ENCODE results near the gene ACTL6B. TPM values are rescaled to one million over a fixed set of nuclear protein-coding genes. Genes with fewer than 3 reads are reported as not detected.
A peak's percentile ranks its signal among the peaks of the same experiment; 100 is the strongest.

ACTL6B gene
- total and polyA plus RNA-seq, 2 of the 13 experiments (the other 11 are each of a cell fraction or from before 2014, with no cell fraction given), result not detected

DNA sequence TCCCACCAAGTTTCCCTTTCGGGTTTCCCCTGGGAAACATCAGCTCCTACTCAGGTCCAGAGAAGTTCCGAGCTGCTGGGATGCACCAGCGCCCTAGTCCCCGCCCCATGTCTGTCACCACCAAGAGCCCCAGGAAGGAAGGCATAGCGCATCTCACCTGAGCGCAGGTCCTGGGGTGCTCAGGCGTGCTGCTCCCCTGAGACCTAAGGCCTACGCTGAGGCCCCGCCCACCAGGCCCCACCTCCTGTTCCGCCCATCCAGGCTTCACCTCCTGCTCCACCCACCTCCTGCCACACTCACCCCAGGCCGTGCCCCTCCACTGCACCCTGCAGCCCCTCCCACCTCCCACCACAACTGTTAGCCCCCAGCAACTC, 13.7 kb downstream of the ACTL6B start (continued):
- TF ChIP-seq ZFP62 (CRISPR knock-in tag; IDR thresholded peaks at IDR 0.05), result no peak
- no peak for TF ChIP-seq MTA3 (CRISPR knock-in tag; IDR thresholded peaks at IDR 0.05)
- no peak for TF ChIP-seq MEIS1 (CRISPR knock-in tag; IDR thresholded peaks at IDR 0.05; ENCODE audit: borderline replicate concordance)
- TF ChIP-seq RBM22 (optimal IDR thresholded peaks at IDR 0.05; ENCODE audit: low read length), result no peak
- TF ChIP-seq ZNF30 (CRISPR knock-in tag; IDR thresholded peaks at IDR 0.05), result no peak
- TF ChIP-seq RARA (CRISPR knock-in tag; IDR thresholded peaks at IDR 0.05), result peak; percentile 31; the same call in 1 of the 2 replicates
- no peak for TF ChIP-seq SNAI1 (CRISPR knock-in tag; IDR thresholded peaks at IDR 0.05; ENCODE audit: borderline replicate concordance)
- TF ChIP-seq, protein P1, sequence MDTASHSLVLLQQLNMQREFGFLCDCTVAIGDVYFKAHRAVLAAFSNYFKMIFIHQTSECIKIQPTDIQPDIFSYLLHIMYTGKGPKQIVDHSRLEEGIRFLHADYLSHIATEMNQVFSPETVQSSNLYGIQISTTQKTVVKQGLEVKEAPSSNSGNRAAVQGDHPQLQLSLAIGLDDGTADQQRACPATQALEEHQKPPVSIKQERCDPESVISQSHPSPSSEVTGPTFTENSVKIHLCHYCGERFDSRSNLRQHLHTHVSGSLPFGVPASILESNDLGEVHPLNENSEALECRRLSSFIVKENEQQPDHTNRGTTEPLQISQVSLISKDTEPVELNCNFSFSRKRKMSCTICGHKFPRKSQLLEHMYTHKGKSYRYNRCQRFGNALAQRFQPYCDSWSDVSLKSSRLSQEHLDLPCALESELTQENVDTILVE (CRISPR knock-in tag; IDR thresholded peaks at IDR 0.05), result no peak
- no peak for TF ChIP-seq U2AF1 (optimal IDR thresholded peaks at IDR 0.05; ENCODE audit: low read depth, low read length)
- peak; percentile 22; the same call in 1 of the 2 replicates for TF ChIP-seq ZNF788 (CRISPR knock-in tag; IDR thresholded peaks at IDR 0.05; ENCODE audit: borderline replicate concordance)
- TF ChIP-seq MAFG (CRISPR knock-in tag; IDR thresholded peaks at IDR 0.05), result no peak
- no peak for TF ChIP-seq ZNF672 (CRISPR knock-in tag; IDR thresholded peaks at IDR 0.05)
- TF ChIP-seq, protein P2, sequence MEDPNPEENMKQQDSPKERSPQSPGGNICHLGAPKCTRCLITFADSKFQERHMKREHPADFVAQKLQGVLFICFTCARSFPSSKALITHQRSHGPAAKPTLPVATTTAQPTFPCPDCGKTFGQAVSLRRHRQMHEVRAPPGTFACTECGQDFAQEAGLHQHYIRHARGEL (CRISPR knock-in tag; IDR thresholded peaks at IDR 0.05), result no peak
- TF ChIP-seq POLR2AphosphoS5 (IDR thresholded peaks at IDR 0.05; ENCODE audit: low read depth, low read length), result peak; percentile 82
- no peak for TF ChIP-seq FOXA1 (IDR thresholded peaks at IDR 0.05)
- TF ChIP-seq FOXA1 (CRISPR knock-in tag; IDR thresholded peaks at IDR 0.05), result no peak
- peak; percentile 62; the same call in 1 of the 2 replicates for TF ChIP-seq SP5 (CRISPR knock-in tag; IDR thresholded peaks at IDR 0.05; ENCODE audit: borderline replicate concordance, low read depth)
- TF ChIP-seq, protein P3, sequence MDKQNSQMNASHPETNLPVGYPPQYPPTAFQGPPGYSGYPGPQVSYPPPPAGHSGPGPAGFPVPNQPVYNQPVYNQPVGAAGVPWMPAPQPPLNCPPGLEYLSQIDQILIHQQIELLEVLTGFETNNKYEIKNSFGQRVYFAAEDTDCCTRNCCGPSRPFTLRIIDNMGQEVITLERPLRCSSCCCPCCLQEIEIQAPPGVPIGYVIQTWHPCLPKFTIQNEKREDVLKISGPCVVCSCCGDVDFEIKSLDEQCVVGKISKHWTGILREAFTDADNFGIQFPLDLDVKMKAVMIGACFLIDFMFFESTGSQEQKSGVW (CRISPR knock-in tag; IDR thresholded peaks at IDR 0.05; ENCODE audit: borderline replicate concordance), result no peak
- no peak for TF ChIP-seq PAF1 (CRISPR knock-in tag; IDR thresholded peaks at IDR 0.05)
- TF ChIP-seq RFXANK (CRISPR knock-in tag; IDR thresholded peaks at IDR 0.05), result no peak
- peak; percentile 23 to 93; a peak in 2 of 4 replicates for TF ChIP-seq POLR2A (IDR thresholded peaks at IDR 0.05; ENCODE audit: insufficient read depth in 1 of 2, low read depth in 2 of 2, low read length in 2 of 2)
- peak; percentile 47; the same call in 1 of the 2 replicates for TF ChIP-seq POLR2G (IDR thresholded peaks at IDR 0.05; ENCODE audit: low read depth, low read length)
- no peak for TF ChIP-seq ZEB1 (IDR thresholded peaks at IDR 0.05; ENCODE audit: insufficient replicate concordance, low read depth)
- TF ChIP-seq HHEX (CRISPR knock-in tag; IDR thresholded peaks at IDR 0.05), result no peak
- TF ChIP-seq, protein P4, sequence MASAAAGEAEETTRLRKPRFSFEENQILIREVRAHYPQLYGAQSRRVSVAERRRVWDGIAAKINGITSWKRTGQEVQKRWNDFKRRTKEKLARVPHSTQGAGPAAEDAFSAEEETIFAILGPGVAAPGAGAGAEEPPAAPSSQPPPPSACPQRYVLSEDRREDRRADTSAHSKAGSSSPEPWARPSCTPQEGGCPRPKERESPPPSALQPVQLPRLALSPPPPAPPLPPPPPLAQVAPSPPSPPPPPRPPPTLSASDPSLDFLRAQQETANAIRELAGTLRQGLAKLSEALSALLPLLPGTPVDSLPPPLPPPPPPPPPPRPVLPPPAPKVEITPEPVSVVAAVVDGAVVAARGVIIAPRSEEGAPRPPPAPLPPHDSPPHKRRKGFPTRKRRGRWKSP (CRISPR knock-in tag; IDR thresholded peaks at IDR 0.05), result no peak
- TF ChIP-seq, protein P5, sequence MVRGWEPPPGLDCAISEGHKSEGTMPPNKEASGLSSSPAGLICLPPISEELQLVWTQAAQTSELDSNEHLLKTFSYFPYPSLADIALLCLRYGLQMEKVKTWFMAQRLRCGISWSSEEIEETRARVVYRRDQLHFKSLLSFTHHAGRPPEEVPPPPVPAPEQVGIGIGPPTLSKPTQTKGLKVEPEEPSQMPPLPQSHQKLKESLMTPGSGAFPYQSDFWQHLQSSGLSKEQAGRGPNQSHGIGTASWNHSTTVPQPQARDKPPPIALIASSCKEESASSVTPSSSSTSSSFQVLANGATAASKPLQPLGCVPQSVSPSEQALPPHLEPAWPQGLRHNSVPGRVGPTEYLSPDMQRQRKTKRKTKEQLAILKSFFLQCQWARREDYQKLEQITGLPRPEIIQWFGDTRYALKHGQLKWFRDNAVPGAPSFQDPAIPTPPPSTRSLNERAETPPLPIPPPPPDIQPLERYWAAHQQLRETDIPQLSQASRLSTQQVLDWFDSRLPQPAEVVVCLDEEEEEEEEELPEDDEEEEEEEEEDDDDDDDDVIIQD (CRISPR knock-in tag; IDR thresholded peaks at IDR 0.05; ENCODE audit: low read depth), result peak; percentile 54; the same call in 1 of the 2 replicates
- TF ChIP-seq, protein P6, sequence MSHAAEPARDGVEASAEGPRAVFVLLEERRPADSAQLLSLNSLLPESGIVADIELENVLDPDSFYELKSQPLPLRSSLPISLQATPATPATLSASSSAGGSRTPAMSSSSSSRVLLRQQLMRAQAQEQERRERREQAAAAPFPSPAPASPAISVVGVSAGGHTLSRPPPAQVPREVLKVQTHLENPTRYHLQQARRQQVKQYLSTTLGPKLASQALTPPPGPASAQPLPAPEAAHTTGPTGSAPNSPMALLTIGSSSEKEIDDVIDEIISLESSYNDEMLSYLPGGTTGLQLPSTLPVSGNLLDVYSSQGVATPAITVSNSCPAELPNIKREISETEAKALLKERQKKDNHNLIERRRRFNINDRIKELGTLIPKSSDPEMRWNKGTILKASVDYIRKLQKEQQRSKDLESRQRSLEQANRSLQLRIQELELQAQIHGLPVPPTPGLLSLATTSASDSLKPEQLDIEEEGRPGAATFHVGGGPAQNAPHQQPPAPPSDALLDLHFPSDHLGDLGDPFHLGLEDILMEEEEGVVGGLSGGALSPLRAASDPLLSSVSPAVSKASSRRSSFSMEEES (CRISPR knock-in tag; IDR thresholded peaks at IDR 0.05), result 0 out of 2 replicates have a peak, but pooled peaks have one; percentile 8
- peak; percentile 18; the same call in 1 of the 3 replicates for TF ChIP-seq MXI1 (IDR thresholded peaks at IDR 0.05; ENCODE audit: borderline replicate concordance, low read depth, low read length)
